HG03025 (cell line): ENCODE measurements around the gene GLIPR2.
"Not testable (repeated sequence)": the region's sequence is repeated elsewhere in the genome, so short reads cannot be mapped to it uniquely, and the experiment has no call there.

Experiments
- ATAC-seq: cut with Tn5 transposase; IDR thresholded peaks from one replicate; pipeline ENCODE4 v1.9.1; 2021; ENCODE audit warnings: mild to moderate bottlenecking, moderate library complexity; ENCODE audit not compliant: unreplicated experiment, low FRiP score

The GLIPR2 gene

GRCh38 chr9:36136272-36136893 lies at the start of gene GLIPR2:
Gene GLIPR2 (plus strand): TSS chr9:36136733. CDS start chr9:36136779, 46 bp downstream.
- peak; percentile 90 for ATAC-seq

GRCh38 chr9:36087054-36087453 lies 49.5 kb upstream of the GLIPR2 start:
- ATAC-seq, result not testable (repeated sequence)

DNA sequence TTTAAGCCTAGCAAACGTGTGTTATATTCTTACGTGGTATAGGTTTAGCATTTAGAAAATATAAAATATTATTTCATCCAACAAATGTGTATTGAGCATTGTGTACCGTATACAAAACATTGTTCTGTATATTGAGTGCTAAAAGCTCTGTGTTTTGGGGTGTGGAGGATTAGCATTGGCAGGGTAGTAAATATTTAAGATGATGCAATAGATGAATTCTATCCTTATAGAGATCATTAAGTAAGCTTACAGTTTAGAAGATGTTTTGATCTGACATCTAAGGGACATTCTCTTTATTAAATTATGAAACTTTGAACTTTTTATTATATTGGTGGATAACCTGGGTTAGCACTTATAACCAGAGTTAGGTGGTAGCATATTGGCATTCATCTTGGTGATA lies 48.5 kb upstream of the GLIPR2 start:
- no peak for ATAC-seq

DNA sequence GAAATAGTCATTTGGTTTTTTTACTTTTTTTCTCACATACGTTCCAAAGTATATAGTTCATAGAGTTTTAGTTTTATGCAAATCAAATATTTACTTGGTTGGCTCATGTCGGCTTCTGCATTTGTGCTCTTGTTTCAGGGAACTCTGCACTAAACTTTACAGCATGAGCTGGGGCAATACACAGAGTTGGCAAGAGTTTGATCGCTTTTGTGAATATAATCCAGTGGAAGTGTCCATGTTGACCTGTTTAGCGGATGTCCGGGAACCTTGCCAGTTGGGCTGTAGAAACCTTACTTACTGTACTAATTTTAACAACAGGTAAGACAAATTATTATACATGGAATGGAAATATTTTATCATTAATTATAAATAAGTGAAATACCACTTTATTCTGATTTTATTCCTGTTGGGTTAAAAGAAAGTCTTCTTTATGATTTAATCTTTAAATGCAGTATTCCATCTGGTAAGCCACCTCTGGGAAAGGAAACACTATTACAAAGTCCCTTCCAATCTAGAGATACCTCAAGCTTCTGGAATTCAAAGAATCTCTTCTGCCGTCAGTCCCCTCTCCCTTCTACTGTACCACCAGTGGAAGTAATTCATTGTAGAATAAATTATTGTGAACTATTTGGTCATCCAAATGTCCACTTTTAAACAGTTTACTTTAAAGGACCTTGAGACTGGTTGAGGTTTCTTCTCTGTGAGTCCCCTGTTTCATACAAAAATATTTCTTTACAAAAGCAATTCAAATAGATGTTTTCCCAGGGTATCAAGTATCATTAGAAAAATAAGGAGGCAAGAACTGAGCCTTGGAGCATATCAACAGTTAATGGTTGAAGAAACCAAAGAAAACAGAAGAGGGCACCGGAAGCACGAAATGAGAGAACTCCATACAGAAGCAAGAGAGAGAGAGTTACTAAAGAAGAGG lies 45.2 kb upstream of the GLIPR2 start:
- no peak for ATAC-seq

DNA sequence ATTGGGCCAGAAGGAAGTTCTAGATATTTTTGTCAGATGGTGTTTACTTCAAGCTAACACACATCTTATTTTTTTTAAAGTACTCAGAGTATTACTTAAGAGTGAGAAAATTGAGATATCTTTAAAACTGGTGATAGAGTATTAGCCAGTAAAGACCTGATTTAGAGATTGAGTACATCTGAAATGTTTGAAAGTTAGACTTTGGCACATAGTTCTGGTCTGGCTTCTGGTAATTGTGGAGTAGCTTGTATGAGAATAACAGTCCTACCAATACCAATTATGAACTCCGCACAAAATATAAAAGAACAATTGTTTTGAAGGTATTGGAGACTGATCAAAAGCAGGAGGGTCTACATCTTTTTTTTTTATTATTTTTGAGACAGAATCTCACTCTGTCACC lies 44.5 kb upstream of the GLIPR2 start:
- ATAC-seq, result no peak

DNA sequence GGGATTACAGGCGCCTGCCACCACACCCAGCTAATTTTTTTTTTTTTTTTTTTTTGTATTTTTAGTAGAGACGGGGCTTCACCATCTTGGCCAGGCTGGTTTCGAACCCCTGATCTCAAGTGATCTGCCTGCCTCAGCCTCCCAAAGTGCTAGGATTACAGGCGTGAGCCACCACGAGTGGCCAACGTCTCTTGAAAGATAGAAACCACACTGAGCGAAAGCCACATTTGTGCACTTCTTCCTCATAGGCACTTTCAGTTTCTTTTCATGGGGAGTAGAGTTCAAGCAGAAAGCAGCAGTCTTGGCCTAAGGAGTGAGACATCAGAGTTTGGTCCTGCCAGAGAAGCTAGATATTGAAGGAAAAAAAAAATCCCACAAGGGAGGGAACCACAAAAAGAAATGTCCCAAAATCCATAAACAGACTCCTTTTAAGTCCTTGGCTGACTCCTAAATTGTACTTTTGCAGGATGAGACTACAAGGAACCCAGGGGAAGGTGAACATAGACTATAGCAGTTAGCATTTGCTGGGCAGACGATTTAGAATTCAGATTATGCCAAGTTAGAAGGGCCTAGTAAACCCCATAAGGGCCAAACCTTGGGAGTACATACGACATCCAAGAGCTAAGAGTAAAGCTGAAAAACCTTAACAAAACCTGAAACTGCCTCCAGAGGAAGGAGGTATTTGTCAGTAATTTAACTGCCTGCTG lies 43.9 kb upstream of the GLIPR2 start:
- peak; percentile 66 for ATAC-seq

DNA sequence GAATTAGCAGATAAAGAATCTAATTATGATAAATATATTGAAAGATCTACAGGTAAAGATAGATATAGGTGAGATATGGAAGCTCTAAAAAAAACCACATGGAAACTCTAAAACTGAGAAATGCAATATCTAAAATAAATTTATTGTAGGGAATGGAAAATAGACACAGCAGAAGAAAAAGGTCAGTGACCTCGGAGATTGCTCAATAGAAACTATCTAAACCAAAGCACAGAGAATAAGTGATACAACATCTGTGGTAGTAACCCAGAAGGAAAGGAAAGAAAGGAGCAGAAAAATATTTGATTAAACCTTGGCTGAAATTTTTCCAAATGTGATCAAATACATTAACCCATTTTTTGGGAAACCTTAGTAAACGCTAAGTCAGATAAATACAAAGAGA lies 43.1 kb upstream of the GLIPR2 start:
- no peak for ATAC-seq

DNA sequence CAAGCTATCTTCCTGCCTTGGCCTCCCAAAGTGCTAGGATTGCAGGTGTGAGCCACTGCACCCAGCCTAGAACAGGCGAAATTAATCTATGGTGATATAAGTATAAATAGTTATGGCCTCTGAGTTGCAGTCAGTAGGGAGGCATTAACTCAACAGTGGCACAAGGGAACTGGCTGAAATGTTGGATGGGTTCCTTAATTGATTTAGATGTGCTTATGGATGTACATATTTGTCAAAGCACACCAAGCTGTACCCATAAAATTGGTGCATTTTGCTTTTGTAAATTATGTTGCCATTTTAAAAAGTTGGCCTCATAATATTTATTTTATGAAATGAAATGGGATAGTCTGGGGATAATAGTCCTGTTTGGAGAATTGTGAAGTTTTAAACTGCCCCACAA lies 36.8 kb upstream of the GLIPR2 start:
- ATAC-seq, result no peak

GRCh38 chr9:36100532-36100931 lies 36.0 kb upstream of the GLIPR2 start:
- no peak for ATAC-seq

DNA sequence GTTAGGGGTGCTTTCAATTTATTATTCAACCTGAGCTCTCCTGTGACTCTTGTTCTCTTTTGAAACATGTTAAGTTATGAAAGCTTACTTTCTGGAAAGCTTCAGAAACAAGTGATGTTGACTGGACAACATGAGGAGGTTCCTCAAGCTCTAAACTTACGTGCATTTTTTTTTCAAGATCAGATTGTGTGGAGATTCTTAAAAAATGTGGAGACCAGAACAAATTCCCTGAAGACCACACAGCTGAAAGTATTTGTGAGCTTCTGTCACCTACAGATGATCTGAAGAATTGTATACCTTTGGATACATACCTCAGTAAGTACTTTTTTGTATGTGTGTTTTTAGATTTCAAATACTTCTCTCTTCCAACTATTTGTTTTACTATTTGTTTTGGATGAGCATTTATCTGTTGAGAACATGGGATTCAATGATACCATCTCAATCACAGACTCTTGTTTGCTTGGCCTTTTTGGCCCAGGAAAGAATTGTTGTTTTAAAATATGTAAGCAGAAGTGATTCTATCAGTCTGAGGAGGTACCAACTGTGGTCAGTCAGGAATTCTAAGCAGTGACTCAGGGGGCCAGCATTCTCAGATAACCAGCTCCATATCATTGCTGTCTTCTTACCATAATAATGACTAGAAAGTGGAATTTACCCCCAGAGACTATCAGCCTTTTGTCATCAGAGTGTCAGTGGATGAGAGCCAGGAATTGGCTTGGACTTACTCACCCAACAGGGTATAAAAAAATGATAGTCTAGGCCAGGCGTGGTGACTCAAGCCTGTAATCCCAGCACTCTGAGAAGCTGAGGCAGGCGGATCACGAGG lies 34.4 kb upstream of the GLIPR2 start:
- ATAC-seq, result no peak

GRCh38 chr9:36102742-36103495 lies 33.6 kb upstream of the GLIPR2 start:
- ATAC-seq, result no peak

GRCh38 chr9:36109071-36109470 lies 27.5 kb upstream of the GLIPR2 start:
- no peak for ATAC-seq

GRCh38 chr9:36110434-36110833 lies 26.1 kb upstream of the GLIPR2 start:
- no peak for ATAC-seq

- ATAC-seq, result no peak
Observed at GRCh38 chr9:36112516-36112915, 24.0 kb upstream of the GLIPR2 start.

- ATAC-seq, result no peak
Observed at GRCh38 chr9:36113999-36114398, 22.5 kb upstream of the GLIPR2 start.

GRCh38 chr9:36116593-36116992 lies 19.9 kb upstream of the GLIPR2 start:
- no peak for ATAC-seq

DNA sequence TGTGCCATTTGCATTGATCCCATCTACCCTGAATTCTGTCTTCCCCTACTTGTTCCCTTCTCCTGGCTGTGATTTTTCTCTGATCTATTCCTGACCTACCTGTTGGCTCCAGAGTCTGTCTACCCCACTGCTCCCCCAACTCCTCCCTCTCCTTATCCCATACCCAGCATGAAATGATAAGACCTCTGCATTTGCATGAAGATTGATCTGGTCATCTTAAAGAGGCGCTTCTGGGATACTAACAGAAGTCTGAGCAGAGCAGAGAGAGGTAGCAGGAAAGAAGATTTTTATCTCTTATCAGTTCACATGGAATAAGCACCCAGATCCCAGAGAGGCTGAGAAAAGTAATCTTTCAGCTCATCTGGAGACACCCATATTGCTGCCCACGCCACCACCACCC lies 18.3 kb upstream of the GLIPR2 start:
- no peak for ATAC-seq

DNA sequence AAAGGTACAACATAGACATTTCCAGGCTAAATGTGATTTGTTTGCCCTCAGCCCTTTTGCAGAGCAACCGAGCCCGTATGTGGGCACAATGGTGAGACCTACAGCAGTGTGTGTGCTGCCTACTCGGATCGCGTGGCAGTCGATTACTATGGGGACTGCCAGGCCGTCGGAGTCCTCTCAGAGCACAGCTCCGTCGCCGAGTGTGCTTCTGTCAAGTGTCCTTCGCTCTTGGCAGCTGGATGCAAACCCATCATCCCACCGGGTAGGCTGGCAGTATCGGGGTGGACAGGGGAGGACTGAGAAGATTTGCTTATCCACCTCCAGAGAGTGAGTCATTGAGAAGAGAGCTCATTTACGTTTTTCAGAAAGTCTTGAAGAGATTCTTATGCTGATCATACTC lies 17.8 kb upstream of the GLIPR2 start:
- ATAC-seq, result no peak

DNA sequence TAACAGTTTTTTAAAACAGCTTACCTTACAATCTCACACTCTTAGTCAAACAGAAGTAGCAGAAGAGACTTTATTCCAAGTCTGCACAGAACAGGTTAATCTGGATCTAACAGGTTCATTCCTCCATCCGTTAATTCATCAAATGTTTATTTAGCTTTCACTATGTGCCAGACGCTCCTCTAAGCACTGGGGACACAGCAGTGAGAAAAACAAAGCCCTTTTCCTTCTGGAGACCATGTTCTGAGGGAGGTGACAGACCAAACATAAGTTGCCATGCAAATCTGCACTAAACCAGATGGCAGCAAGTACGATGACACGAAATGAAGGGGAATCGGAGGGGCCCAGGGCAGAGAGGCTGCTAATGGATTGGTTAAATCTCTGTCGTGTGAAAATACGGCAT lies 17.1 kb upstream of the GLIPR2 start:
- no peak for ATAC-seq

GRCh38 chr9:36120705-36121104 lies 15.8 kb upstream of the GLIPR2 start:
- no peak for ATAC-seq
